Liver (tissue), 9 donors: Measurements from ENCODE around the gene ADAMTS1. TPM values are rescaled to one million over a fixed set of nuclear protein-coding genes. Genes with fewer than 3 reads are reported as not detected.
A peak's percentile ranks its signal among the peaks of the same experiment; 100 is the strongest.

Source experiments
- DNase-seq: peaks from one replicate; pipeline ENCODE4 v3.0.0-alpha.2; 2017; ENCODE audit warnings: low spot score
- H3K27ac ChIP-seq, 2 donors: one replicate each; pipeline ENCODE4 v1.7.0; 2013; ENCODE audit warnings: inconsistent platforms in 2 of 2, low read length in 2 of 2, control low read depth in 1 of 2, low read depth in 1 of 2, mild to moderate bottlenecking in 1 of 2
- H3K27me3 ChIP-seq, 4 donors: one replicate each; pipeline versions ENCODE4 v1.6.1 to v1.7.0; 2013; ENCODE audit warnings: low read length in 3 of 4, inconsistent platforms in 1 of 4, mild to moderate bottlenecking in 1 of 4, moderate library complexity in 1 of 4; ENCODE audit not compliant: control insufficient read depth in 4 of 4, insufficient read depth in 4 of 4
- H3K36me3 ChIP-seq, 4 donors: one replicate each; pipeline versions ENCODE4 v1.6.1 to v1.7.0; 2013; ENCODE audit warnings: low read length in 3 of 4, mild to moderate bottlenecking in 3 of 4, low read depth in 1 of 4, moderate library complexity in 1 of 4; ENCODE audit not compliant: control insufficient read depth in 4 of 4, insufficient read depth in 3 of 4
- H3K4me1 ChIP-seq, 4 donors: one replicate each; pipeline versions ENCODE4 v1.6.1 to v1.7.0; 2013; ENCODE audit warnings: low read length in 3 of 4, mild to moderate bottlenecking in 3 of 4, moderate library complexity in 1 of 4; ENCODE audit not compliant: control insufficient read depth in 4 of 4, insufficient read depth in 4 of 4
- H3K4me3 ChIP-seq, 3 donors: one replicate each; pipeline versions ENCODE4 v1.6.1 to v1.7.0; 2013; ENCODE audit warnings: low read length in 3 of 3, control low read depth in 1 of 3, low read depth in 1 of 3, mild to moderate bottlenecking in 1 of 3
- H3K9ac ChIP-seq, 2 donors: one replicate each; pipeline ENCODE4 v1.7.0; 2013; ENCODE audit warnings: low read length in 2 of 2, mild to moderate bottlenecking in 2 of 2, moderate library complexity in 2 of 2, control low read depth in 1 of 2, low read depth in 1 of 2
- H3K9me3 ChIP-seq, 4 donors: one replicate each; pipeline versions ENCODE4 v1.6.1 to v1.7.0; 2013; ENCODE audit warnings: low read length in 3 of 4; ENCODE audit not compliant: control insufficient read depth in 4 of 4
- EGR1 ChIP-seq, 2 donors: IDR thresholded peaks; 2 replicates each; pipeline ENCODE4 v1.6.1; 2016 to 2018; ENCODE audit warnings: antibody characterized with exemption in 2 of 2, low read depth in 2 of 2
- FOXA1 ChIP-seq: IDR thresholded peaks from 2 replicates; pipeline ENCODE4 v1.6.1; 2016; ENCODE audit warnings: antibody characterized with exemption
- FOXA2 ChIP-seq: IDR thresholded peaks from 2 replicates; pipeline ENCODE4 v1.6.1; 2016; ENCODE audit warnings: antibody characterized with exemption
- GABPA ChIP-seq, 2 donors: IDR thresholded peaks in 1 of 2; conservative IDR thresholded peaks in 1 of 2; 2 replicates each; pipeline ENCODE4 v1.6.1; 2016; ENCODE audit warnings: antibody characterized with exemption in 2 of 2, mild to moderate bottlenecking in 1 of 2, moderate library complexity in 1 of 2
- HNF4A ChIP-seq, 2 donors: conservative IDR thresholded peaks; 2 replicates each; pipeline ENCODE4 v1.6.1; 2016; ENCODE audit warnings: antibody characterized with exemption in 2 of 2, mild to moderate bottlenecking in 2 of 2
- HNF4G ChIP-seq: IDR thresholded peaks from 2 replicates; pipeline ENCODE4 v1.6.1; 2016; ENCODE audit warnings: antibody characterized with exemption
- JUND ChIP-seq, 2 donors: IDR thresholded peaks; 2 replicates each; pipeline ENCODE4 v1.6.1; 2016; ENCODE audit warnings: antibody characterized with exemption in 2 of 2
- NR2F2 ChIP-seq: IDR thresholded peaks from 2 replicates; pipeline ENCODE4 v1.6.1; 2016; ENCODE audit warnings: antibody characterized with exemption
- RAD21 ChIP-seq, 2 donors: IDR thresholded peaks; 2 replicates each; pipeline ENCODE4 v1.6.1; 2016; ENCODE audit warnings: antibody characterized with exemption in 2 of 2, mild to moderate bottlenecking in 2 of 2
- RXRA ChIP-seq, 2 donors: IDR thresholded peaks; 2 replicates each; pipeline ENCODE4 v1.6.1; 2017 to 2018; ENCODE audit warnings: antibody characterized with exemption in 2 of 2, mild to moderate bottlenecking in 1 of 2
- SP1 ChIP-seq: IDR thresholded peaks from 2 replicates; pipeline ENCODE4 v1.6.1; 2018; ENCODE audit warnings: antibody characterized with exemption, mild to moderate bottlenecking
- TAF1 ChIP-seq: conservative IDR thresholded peaks from 2 replicates; pipeline ENCODE4 v1.6.1; 2016; ENCODE audit warnings: antibody characterized with exemption, mild to moderate bottlenecking
- YY1 ChIP-seq: IDR thresholded peaks from 2 replicates; pipeline ENCODE4 v1.6.1; 2016; ENCODE audit warnings: antibody characterized with exemption, mild to moderate bottlenecking
- WGBS: extraction: QIAGEN DNeasy Blood & Tissue Kit; methylation state at CpG from one replicate; pipeline ENCODE4 v1.1.7; 2013; 5-methylcytosine and 5-hydroxymethylcytosine counted together
- polyA plus RNA-seq, 2 donors: library from polyadenylated mRNA; stranded (reverse) in 1 of 2; unstranded in 1 of 2; fragments of 200-250 nt in 1 of 2; fragments of >200 nt in 1 of 2; fragmentation: Nextera tagmentation in 1 of 2; extraction: Ambion mirVana in 1 of 2; gene quantifications; one replicate each; pipeline versions ENCODE4 v1.2.1 to v1.2.3, GENCODE V29; 2013 to 2015
- total RNA-seq, 2 donors: library from RNA; depleted of rRNA; stranded (reverse); fragments of >200 nt; gene quantifications; one replicate each; pipeline ENCODE4 v1.2.3, GENCODE V29; 2014
- TF ChIP-seq, protein P1 (sequence below): IDR thresholded peaks from 2 replicates; pipeline ENCODE4 v1.6.1; 2016; ENCODE audit warnings: antibody characterized with exemption
- TF ChIP-seq, protein P2 (sequence below): IDR thresholded peaks from 2 replicates; pipeline ENCODE4 v1.6.1; 2016; ENCODE audit warnings: antibody characterized with exemption, mild to moderate bottlenecking
- TF ChIP-seq, protein P3 (sequence below): IDR thresholded peaks from 2 replicates; pipeline ENCODE4 v1.6.1; 2016; ENCODE audit warnings: antibody characterized with exemption
- TF ChIP-seq, protein P4 (sequence below): fragments of 150-350 bp; IDR thresholded peaks from 2 replicates; pipeline ENCODE4 v1.5.1; 2017; ENCODE audit warnings: improper control_type of control experiment, low read depth, low read length; ENCODE audit not compliant: missing input control
- TF ChIP-seq, protein P5 (sequence below): IDR thresholded peaks from 2 replicates; pipeline ENCODE4 v1.6.1; 2016; ENCODE audit warnings: antibody characterized with exemption
- donor health status: healthy.
- donor health status: healthy.
- donor health status: healthy.
- donor health status: healthy.
- donor health status: healthy.

Gene ADAMTS1
- total RNA-seq (10 to 100 TPM; 13.4 to 23.1 TPM), polyA plus RNA-seq (1 to 10 TPM; 3.3 to 8.0 TPM)

DNA sequence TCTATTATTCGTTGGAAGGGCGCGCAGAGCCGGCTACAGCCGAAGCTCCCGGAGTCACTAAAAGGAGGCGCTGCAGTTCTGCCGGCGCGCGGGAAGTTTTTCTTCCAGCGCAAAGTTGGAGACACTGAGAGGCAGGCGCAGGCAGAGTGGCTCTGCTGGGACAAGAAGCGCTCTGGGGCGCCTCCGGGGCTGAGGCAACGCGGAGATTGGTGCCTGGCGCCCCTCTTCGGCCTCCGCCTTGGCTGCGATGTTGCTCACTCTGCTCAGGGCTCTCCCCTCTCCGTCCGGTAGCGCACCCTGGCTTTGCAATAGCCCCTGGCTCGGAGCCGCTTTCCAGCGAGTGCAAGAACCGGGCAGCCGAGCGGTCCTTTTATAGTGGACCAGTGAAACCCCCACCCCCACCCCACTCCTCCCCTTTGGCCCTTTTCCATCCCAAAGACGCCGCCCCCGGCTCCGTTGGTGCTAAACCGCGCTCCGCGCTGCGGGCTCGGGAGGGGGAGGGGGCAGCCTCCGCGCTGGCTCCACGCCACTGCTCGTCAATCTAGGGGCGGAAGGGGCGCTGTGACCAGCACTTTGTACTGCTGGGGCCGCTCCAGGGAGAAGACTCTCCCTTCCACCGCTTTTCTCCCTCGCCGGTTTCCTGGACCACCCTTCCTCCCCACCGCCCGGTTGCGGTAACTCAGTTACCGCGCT is at the start of gene ADAMTS1:
TSS of gene ADAMTS1 (minus strand) at position 344 of the 693 bp plus-strand sequence. CDS start 455 bp downstream, outside the sequence.
- H3K4me3 ChIP-seq, result peak within 1 kb of the TSS; percentile 72 to 92 (median 92)
- H3K9ac ChIP-seq, result peak within 1 kb of the TSS; percentile 77 to 81
- peak within 1 kb of the TSS; percentile 80 to 90 for H3K27ac ChIP-seq
- TF ChIP-seq SP1, result peak; percentile 63
- TF ChIP-seq, protein P1, sequence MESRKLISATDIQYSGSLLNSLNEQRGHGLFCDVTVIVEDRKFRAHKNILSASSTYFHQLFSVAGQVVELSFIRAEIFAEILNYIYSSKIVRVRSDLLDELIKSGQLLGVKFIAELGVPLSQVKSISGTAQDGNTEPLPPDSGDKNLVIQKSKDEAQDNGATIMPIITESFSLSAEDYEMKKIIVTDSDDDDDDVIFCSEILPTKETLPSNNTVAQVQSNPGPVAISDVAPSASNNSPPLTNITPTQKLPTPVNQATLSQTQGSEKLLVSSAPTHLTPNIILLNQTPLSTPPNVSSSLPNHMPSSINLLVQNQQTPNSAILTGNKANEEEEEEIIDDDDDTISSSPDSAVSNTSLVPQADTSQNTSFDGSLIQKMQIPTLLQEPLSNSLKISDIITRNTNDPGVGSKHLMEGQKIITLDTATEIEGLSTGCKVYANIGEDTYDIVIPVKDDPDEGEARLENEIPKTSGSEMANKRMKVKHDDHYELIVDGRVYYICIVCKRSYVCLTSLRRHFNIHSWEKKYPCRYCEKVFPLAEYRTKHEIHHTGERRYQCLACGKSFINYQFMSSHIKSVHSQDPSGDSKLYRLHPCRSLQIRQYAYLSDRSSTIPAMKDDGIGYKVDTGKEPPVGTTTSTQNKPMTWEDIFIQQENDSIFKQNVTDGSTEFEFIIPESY, result no peak
- TF ChIP-seq, protein P2, sequence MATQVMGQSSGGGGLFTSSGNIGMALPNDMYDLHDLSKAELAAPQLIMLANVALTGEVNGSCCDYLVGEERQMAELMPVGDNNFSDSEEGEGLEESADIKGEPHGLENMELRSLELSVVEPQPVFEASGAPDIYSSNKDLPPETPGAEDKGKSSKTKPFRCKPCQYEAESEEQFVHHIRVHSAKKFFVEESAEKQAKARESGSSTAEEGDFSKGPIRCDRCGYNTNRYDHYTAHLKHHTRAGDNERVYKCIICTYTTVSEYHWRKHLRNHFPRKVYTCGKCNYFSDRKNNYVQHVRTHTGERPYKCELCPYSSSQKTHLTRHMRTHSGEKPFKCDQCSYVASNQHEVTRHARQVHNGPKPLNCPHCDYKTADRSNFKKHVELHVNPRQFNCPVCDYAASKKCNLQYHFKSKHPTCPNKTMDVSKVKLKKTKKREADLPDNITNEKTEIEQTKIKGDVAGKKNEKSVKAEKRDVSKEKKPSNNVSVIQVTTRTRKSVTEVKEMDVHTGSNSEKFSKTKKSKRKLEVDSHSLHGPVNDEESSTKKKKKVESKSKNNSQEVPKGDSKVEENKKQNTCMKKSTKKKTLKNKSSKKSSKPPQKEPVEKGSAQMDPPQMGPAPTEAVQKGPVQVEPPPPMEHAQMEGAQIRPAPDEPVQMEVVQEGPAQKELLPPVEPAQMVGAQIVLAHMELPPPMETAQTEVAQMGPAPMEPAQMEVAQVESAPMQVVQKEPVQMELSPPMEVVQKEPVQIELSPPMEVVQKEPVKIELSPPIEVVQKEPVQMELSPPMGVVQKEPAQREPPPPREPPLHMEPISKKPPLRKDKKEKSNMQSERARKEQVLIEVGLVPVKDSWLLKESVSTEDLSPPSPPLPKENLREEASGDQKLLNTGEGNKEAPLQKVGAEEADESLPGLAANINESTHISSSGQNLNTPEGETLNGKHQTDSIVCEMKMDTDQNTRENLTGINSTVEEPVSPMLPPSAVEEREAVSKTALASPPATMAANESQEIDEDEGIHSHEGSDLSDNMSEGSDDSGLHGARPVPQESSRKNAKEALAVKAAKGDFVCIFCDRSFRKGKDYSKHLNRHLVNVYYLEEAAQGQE, result peak; percentile 89
- TF ChIP-seq RXRA (IDR thresholded peaks at IDR 0.05), result peak in 1 of 2 donors; percentile 19
- TF ChIP-seq RAD21 (IDR thresholded peaks at IDR 0.05), result peak in 1 of 2 donors; percentile 12
- no peak for TF ChIP-seq FOXA1
- no peak for TF ChIP-seq GABPA (IDR thresholded peaks at IDR 0.05 in 1 of 2, conservative IDR thresholded peaks at IDR 0.05 in 1 of 2)
- TF ChIP-seq FOXA2, result no peak
- no peak for TF ChIP-seq HNF4G
- TF ChIP-seq, protein P3, sequence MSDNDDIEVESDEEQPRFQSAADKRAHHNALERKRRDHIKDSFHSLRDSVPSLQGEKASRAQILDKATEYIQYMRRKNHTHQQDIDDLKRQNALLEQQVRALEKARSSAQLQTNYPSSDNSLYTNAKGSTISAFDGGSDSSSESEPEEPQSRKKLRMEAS, result no peak
- TF ChIP-seq, protein P4, sequence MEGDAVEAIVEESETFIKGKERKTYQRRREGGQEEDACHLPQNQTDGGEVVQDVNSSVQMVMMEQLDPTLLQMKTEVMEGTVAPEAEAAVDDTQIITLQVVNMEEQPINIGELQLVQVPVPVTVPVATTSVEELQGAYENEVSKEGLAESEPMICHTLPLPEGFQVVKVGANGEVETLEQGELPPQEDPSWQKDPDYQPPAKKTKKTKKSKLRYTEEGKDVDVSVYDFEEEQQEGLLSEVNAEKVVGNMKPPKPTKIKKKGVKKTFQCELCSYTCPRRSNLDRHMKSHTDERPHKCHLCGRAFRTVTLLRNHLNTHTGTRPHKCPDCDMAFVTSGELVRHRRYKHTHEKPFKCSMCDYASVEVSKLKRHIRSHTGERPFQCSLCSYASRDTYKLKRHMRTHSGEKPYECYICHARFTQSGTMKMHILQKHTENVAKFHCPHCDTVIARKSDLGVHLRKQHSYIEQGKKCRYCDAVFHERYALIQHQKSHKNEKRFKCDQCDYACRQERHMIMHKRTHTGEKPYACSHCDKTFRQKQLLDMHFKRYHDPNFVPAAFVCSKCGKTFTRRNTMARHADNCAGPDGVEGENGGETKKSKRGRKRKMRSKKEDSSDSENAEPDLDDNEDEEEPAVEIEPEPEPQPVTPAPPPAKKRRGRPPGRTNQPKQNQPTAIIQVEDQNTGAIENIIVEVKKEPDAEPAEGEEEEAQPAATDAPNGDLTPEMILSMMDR, result no peak
- TF ChIP-seq, protein P5, sequence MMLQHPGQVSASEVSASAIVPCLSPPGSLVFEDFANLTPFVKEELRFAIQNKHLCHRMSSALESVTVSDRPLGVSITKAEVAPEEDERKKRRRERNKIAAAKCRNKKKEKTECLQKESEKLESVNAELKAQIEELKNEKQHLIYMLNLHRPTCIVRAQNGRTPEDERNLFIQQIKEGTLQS, result peak; percentile 28
- TF ChIP-seq HNF4A (conservative IDR thresholded peaks at IDR 0.05), result peak in 1 of 2 donors; percentile 17
- TF ChIP-seq JUND (IDR thresholded peaks at IDR 0.05), result no peak
- peak in 1 of 2 donors; percentile 36 for TF ChIP-seq EGR1 (IDR thresholded peaks at IDR 0.05; ENCODE audit: low read depth in 2 of 2)
- no peak for TF ChIP-seq NR2F2
- TF ChIP-seq TAF1, result peak; percentile 97
- TF ChIP-seq YY1, result no peak
- peaks cover 0 to 16% (median 6%) of the 10 kb centered on the region in 4 donors for H3K36me3 ChIP-seq
- H3K9me3 ChIP-seq, result no peaks in the 10 kb centered on the region
- peak; percentile 81 for DNase-seq
- H3K27me3 ChIP-seq, result peaks cover 0 to 7% (median 0%) of the 10 kb centered on the region in 4 donors
- WGBS, result 2% methylated on average over 56 of the region's 56 CpGs
- peaks cover 0 to 35% (median 23%) of the 10 kb centered on the region in 4 donors for H3K4me1 ChIP-seq
